H1 (cell line): Measurements from ENCODE around the gene DOK6. TPM values are rescaled to one million over a fixed set of nuclear protein-coding genes. Genes with fewer than 3 reads are reported as not detected.

Experiments used
- CTCF ChIA-PET: fragments of 300-600 bp; sonication (Branson Sonifier 250); formaldehyde crosslinking; loops from one replicate; lab custom pipeline; 2021; ENCODE audit not compliant: partially characterized antibody; lab: Charles Lee
- POLR2A ChIA-PET: fragments of 300-600 bp; sonication (Branson Sonifier 250); formaldehyde crosslinking; loops from one replicate; lab custom pipeline; 2021; ENCODE audit warnings: inconsistent platforms; ENCODE audit not compliant: partially characterized antibody; lab: Charles Lee
- DNase-seq, 2 experiments: peaks; one replicate each; pipeline versions ENCODE4 v3.0.0 to v3.0.0-alpha.2; 2010 to 2022; ENCODE audit warnings: low spot score in 2 of 2, low read depth in 1 of 2, mixed read lengths in 1 of 2
- FAIRE-seq: peaks from 2 replicates; lab custom pipeline; 2011; peaks lifted over from hg19 to GRCh38; lab: Jason Lieb, UNC
- H2AFZ ChIP-seq: 2 replicates; pipeline ENCODE4 v1.8.1; 2012; ENCODE audit warnings: low read length, inconsistent platforms
- H2AK5ac ChIP-seq: 2 replicates; pipeline ENCODE4 v1.6.1; 2013; ENCODE audit warnings: low read depth, low read length
- H2BK120ac ChIP-seq: replicated peaks from 2 replicates; pipeline ENCODE3; 2013; ENCODE audit warnings: low read depth, low read length, inconsistent platforms
- H2BK12ac ChIP-seq: 2 replicates; pipeline ENCODE4 v1.6.1; 2013; ENCODE audit warnings: low read depth, low read length
- H2BK15ac ChIP-seq: 2 replicates; pipeline ENCODE4 v1.6.1; 2013; ENCODE audit warnings: low read length
- H2BK20ac ChIP-seq: 2 replicates; pipeline ENCODE4 v1.6.1; 2013; ENCODE audit warnings: low read length
- H2BK5ac ChIP-seq: 2 replicates; pipeline ENCODE4 v1.6.1; 2013; ENCODE audit warnings: low read depth, low read length
- H3K14ac ChIP-seq: 2 replicates; pipeline ENCODE4 v1.6.1; 2013; ENCODE audit warnings: inconsistent platforms; ENCODE audit not compliant: insufficient read length
- H3K18ac ChIP-seq: 2 replicates; pipeline ENCODE4 v1.6.1; 2013; ENCODE audit warnings: low read length; ENCODE audit errors: extremely low read depth
- H3K23ac ChIP-seq: 2 replicates; pipeline ENCODE4 v1.6.1; 2013; ENCODE audit warnings: inconsistent platforms; ENCODE audit not compliant: insufficient read length
- H3K23me2 ChIP-seq: 2 replicates; pipeline ENCODE4 v1.6.1; 2013; ENCODE audit warnings: low read depth, low read length
- H3K27ac ChIP-seq: 2 replicates; pipeline ENCODE4 v1.6.1; 2011; ENCODE audit warnings: low read depth, low read length, inconsistent platforms
- H3K27me3 ChIP-seq, 4 experiments: replicated peaks in 1 of 4; 1 replicate in 1 of 4; 2 replicates in 3 of 4; pipeline versions ENCODE4 v1.6.1 to v1.8.1; 2011 to 2013; ENCODE audit warnings: low read length in 3 of 4, mild to moderate bottlenecking in 3 of 4, inconsistent platforms in 2 of 4, mixed read lengths in 2 of 4, moderate library complexity in 1 of 4; ENCODE audit not compliant: control insufficient read depth in 3 of 4, insufficient read depth in 3 of 4; ENCODE audit errors: extremely low read depth in 1 of 4
- H3K36me3 ChIP-seq, 4 experiments: 2 replicates each; pipeline versions ENCODE4 v1.6.1 to v1.8.1; 2011 to 2013; ENCODE audit warnings: mild to moderate bottlenecking in 4 of 4, low read length in 3 of 4, moderate library complexity in 2 of 4, control low read depth in 1 of 4, inconsistent platforms in 1 of 4; ENCODE audit not compliant: insufficient read depth in 4 of 4, control insufficient read depth in 2 of 4
- H3K4ac ChIP-seq: replicated peaks from 2 replicates; pipeline ENCODE3; 2013; ENCODE audit warnings: low read length, low read depth, mixed read lengths, inconsistent platforms; ENCODE audit not compliant: insufficient read length
- H3K4me1 ChIP-seq, 4 experiments: replicated peaks in 1 of 4; 1 replicate in 1 of 4; 2 replicates in 3 of 4; pipeline versions ENCODE4 v1.6.1 to v1.8.1; 2011 to 2013; ENCODE audit warnings: low read length in 3 of 4, inconsistent platforms in 2 of 4, mixed read lengths in 1 of 4; ENCODE audit not compliant: insufficient read depth in 4 of 4, control insufficient read depth in 3 of 4
- H3K4me2 ChIP-seq, 2 experiments: 2 replicates each; pipeline versions ENCODE4 v1.6.1 to v1.8.1; 2011 to 2013; ENCODE audit warnings: low read depth in 2 of 2, low read length in 2 of 2, control low read depth in 1 of 2, inconsistent platforms in 1 of 2, mild to moderate bottlenecking in 1 of 2; ENCODE audit not compliant: insufficient read depth in 1 of 2
- H3K4me3 ChIP-seq, 4 experiments: fragments of 200-600, 300-600 bp in 1 of 4; sonication (generic), shearing (Covaris generic), sonication (Bioruptor Twin) in 1 of 4; 2 replicates each; pipeline versions ENCODE4 v1.5.1 to v1.8.1; 2011 to 2016; ENCODE audit warnings: low read length in 4 of 4, low read depth in 3 of 4, control low read depth in 2 of 4, inconsistent platforms in 2 of 4, mild to moderate bottlenecking in 2 of 4, mixed read lengths in 1 of 4, moderate library complexity in 1 of 4; ENCODE audit not compliant: insufficient read depth in 2 of 4; ENCODE audit errors: extremely low read depth in 1 of 4
- H3K56ac ChIP-seq: replicated peaks from 2 replicates; pipeline ENCODE3; 2013; ENCODE audit warnings: low read depth, mild to moderate bottlenecking, mixed read lengths, low read length, inconsistent platforms; ENCODE audit not compliant: insufficient read length
- H3K79me1 ChIP-seq: 2 replicates; pipeline ENCODE4 v1.6.1; 2013; ENCODE audit warnings: low read depth, low read length, control low read depth
- H3K79me2 ChIP-seq, 2 experiments: 2 replicates each; pipeline versions ENCODE4 v1.6.1 to v1.8.1; 2012 to 2013; ENCODE audit warnings: low read length in 2 of 2, mild to moderate bottlenecking in 2 of 2, inconsistent platforms in 1 of 2; ENCODE audit not compliant: insufficient read depth in 2 of 2, control insufficient read depth in 1 of 2
- H3K9ac ChIP-seq, 4 experiments: replicated peaks in 1 of 4; 1 replicate in 1 of 4; 2 replicates in 3 of 4; pipeline versions ENCODE4 v1.6.1 to v1.8.1; 2011 to 2013; ENCODE audit warnings: low read depth in 3 of 4, low read length in 3 of 4, control low read depth in 2 of 4, mild to moderate bottlenecking in 2 of 4, moderate library complexity in 2 of 4, inconsistent platforms in 1 of 4; ENCODE audit errors: extremely low read depth in 1 of 4
- H3K9me3 ChIP-seq, 2 experiments: 2 replicates each; pipeline versions ENCODE4 v1.6.1 to v1.8.1; 2012 to 2013; ENCODE audit warnings: mild to moderate bottlenecking in 2 of 2, moderate library complexity in 2 of 2, control low read depth in 1 of 2, inconsistent platforms in 1 of 2, low read depth in 1 of 2, low read length in 1 of 2, mixed read lengths in 1 of 2; ENCODE audit not compliant: insufficient read depth in 2 of 2
- H4K20me1 ChIP-seq, 2 experiments: replicated peaks in 1 of 2; 2 replicates each; pipeline versions ENCODE3 to v1.8.1; 2011 to 2013; ENCODE audit warnings: inconsistent platforms in 2 of 2, low read length in 2 of 2, mild to moderate bottlenecking in 1 of 2; ENCODE audit not compliant: insufficient read depth in 2 of 2, control insufficient read depth in 1 of 2
- H4K5ac ChIP-seq: 2 replicates; pipeline ENCODE4 v1.6.1; 2013; ENCODE audit warnings: low read length, low read depth, mixed read lengths, inconsistent platforms; ENCODE audit not compliant: insufficient read length
- H4K8ac ChIP-seq: 2 replicates; pipeline ENCODE4 v1.8.0; 2013; ENCODE audit warnings: mild to moderate bottlenecking, moderate library complexity, low read length, inconsistent platforms; ENCODE audit not compliant: insufficient read depth; ENCODE audit errors: extremely low read depth
- H4K91ac ChIP-seq: replicated peaks from 2 replicates; pipeline ENCODE3; 2013; ENCODE audit warnings: low read length, mixed read lengths, inconsistent platforms; ENCODE audit not compliant: insufficient read length
- BRCA1 ChIP-seq: IDR thresholded peaks from 2 replicates; pipeline ENCODE4 v1.6.1; 2012; ENCODE audit warnings: low read depth, low read length, improper control_type of control experiment
- CTBP2 ChIP-seq: IDR thresholded peaks from 2 replicates; pipeline ENCODE4 v1.7.0; 2011; ENCODE audit warnings: borderline replicate concordance, mild to moderate bottlenecking, moderate library complexity, mixed read lengths, low read length; ENCODE audit not compliant: insufficient read depth, insufficient read length
- E2F6 ChIP-seq: IDR thresholded peaks from 2 replicates; pipeline ENCODE4 v1.6.1; 2012; ENCODE audit warnings: inconsistent platforms
- EP300 ChIP-seq, 2 experiments: IDR thresholded peaks; 1 replicate in 1 of 2; 2 replicates in 1 of 2; pipeline ENCODE4 v1.6.1; 2011 to 2012; ENCODE audit warnings: low read depth in 2 of 2, low read length in 2 of 2, mild to moderate bottlenecking in 2 of 2, borderline replicate concordance in 1 of 2, inconsistent platforms in 1 of 2, moderate library complexity in 1 of 2
- HDAC6 ChIP-seq: IDR thresholded peaks from one replicate; pipeline ENCODE4 v1.7.1; 2012; ENCODE audit warnings: low read depth, mild to moderate bottlenecking, inconsistent platforms, low read length, moderate library complexity
- KDM4A ChIP-seq: IDR thresholded peaks from one replicate; pipeline ENCODE4 v1.7.1; 2012; ENCODE audit warnings: low read depth, mild to moderate bottlenecking, moderate library complexity, low read length, inconsistent platforms; ENCODE audit not compliant: severe bottlenecking
- MAFK ChIP-seq: IDR thresholded peaks from 2 replicates; pipeline ENCODE4 v1.6.1; 2012; ENCODE audit warnings: low read depth, mild to moderate bottlenecking, improper control_type of control experiment, low read length
- SIX5 ChIP-seq: IDR thresholded peaks from 2 replicates; pipeline ENCODE4 v1.6.1; 2011; ENCODE audit warnings: mild to moderate bottlenecking, low read depth, low read length
- SP1 ChIP-seq: IDR thresholded peaks from 2 replicates; pipeline ENCODE4 v1.6.1; 2011; ENCODE audit warnings: low read depth, low read length
- SP4 ChIP-seq: IDR thresholded peaks from 2 replicates; pipeline ENCODE4 v1.6.1; 2012; ENCODE audit warnings: low read length, inconsistent platforms
- TAF1 ChIP-seq: IDR thresholded peaks from 2 replicates; pipeline ENCODE4 v1.6.1; 2011; ENCODE audit warnings: mild to moderate bottlenecking, low read depth, low read length
- TEAD4 ChIP-seq: IDR thresholded peaks from 2 replicates; pipeline ENCODE4 v1.6.1; 2012; ENCODE audit warnings: low read depth, low read length, inconsistent platforms, mixed read lengths
- WGBS, 2 experiments: shearing (Covaris generic) in 1 of 2; methylation state at CpG; one replicate each; pipeline versions ENCODE4 v1.1.6 to v1.1.7; 2013 to 2015; ENCODE audit warnings: low lambda C conversion rate in 2 of 2, mixed read lengths in 2 of 2, inconsistent platforms in 1 of 2, low coverage in 1 of 2, missing lambda C conversion rate in 1 of 2; ENCODE audit not compliant: insufficient replicate concordance in 2 of 2, insufficient coverage in 1 of 2, insufficient read length in 1 of 2; ENCODE audit errors: extremely low coverage in 1 of 2, missing lambda C conversion rate in 1 of 2; 5-methylcytosine and 5-hydroxymethylcytosine counted together
- polyA plus RNA-seq, 7 experiments: library from polyadenylated mRNA; depleted of rRNA in 3 of 7; stranded (reverse) in 5 of 7; unstranded in 2 of 7; fragments of >200 nt in 5 of 7; fragments of 200-250 nt in 2 of 7; gene quantifications; 1 replicate in 5 of 7; 2 replicates in 1 of 7; 4 replicates in 1 of 7; pipeline versions ENCODE4 v1.2.1 to v1.2.3, GENCODE V29; 2011 to 2013; ENCODE audit warnings: missing spikeins in 2 of 7, mixed read lengths in 2 of 7
- total RNA-seq: library from RNA; stranded (reverse); fragmentation: NEBNext Ultra II Directional; extraction: Animal tissue kit (Norgen Biotek cat#: 25700); gene quantifications from 2 replicates; pipeline ENCODE4 v1.2.1, GENCODE V29; 2021
- TF ChIP-seq, protein P1 (sequence below): IDR thresholded peaks from 2 replicates; pipeline ENCODE4 v1.6.1; 2012; ENCODE audit warnings: low read length, inconsistent platforms

The DOK6 gene
- total and polyA plus RNA-seq, 2 of the 8 experiments (the other 6 are each of a cell fraction or from before 2014, with no cell fraction given): 0.33 to 0.50 TPM

- Histone ChIP-seq H2BK20ac (no peak overlapping the region), H4K8ac (no peak overlapping the region), H2BK120ac (no peak overlapping the region), H3K56ac (no peak overlapping the region), H3K4me3 (no peak overlapping the region), H3K4me1 (no peaks in the 10 kb centered on the region), H2AFZ (no peak overlapping the region), H4K91ac (no peak overlapping the region), H4K20me1 (no peaks in the 10 kb centered on the region), H2BK15ac (no peak overlapping the region), H2AK5ac (no peak overlapping the region), H3K79me2 (no peaks in the 10 kb centered on the region), H3K9ac (no peak overlapping the region), H3K36me3 (no peaks in the 10 kb centered on the region), H3K27me3 (no peaks in the 10 kb centered on the region), H3K4ac (no peak overlapping the region), H3K9me3 (no peaks in the 10 kb centered on the region), H3K27ac (no peak overlapping the region), H3K18ac (no peak overlapping the region), H3K14ac (no peak overlapping the region), H2BK5ac (no peak overlapping the region), H2BK12ac (no peak overlapping the region), H3K79me1 (no peaks in the 10 kb centered on the region), H3K4me2 (no peak overlapping the region), H3K23me2 (no peaks in the 10 kb centered on the region; the same call in 1 of the 2 replicates), H4K5ac (no peak overlapping the region), H3K23ac (no peak overlapping the region)
- no peak for FAIRE-seq
- ChIA-PET POLR2A (no interaction called here), CTCF (no interaction called here)
- no peak for DNase-seq
- 98% methylated on average over 6 of the region's 6 CpGs; no CpG with 5 or more reads in 1 of the 2 experiments for WGBS, 2 experiments
- TF ChIP-seq HDAC6 (no peak), SP4 (no peak), EP300 (IDR thresholded peaks at IDR 0.05; ENCODE audit: borderline replicate concordance in 1 of 2, low read depth in 2 of 2, low read length in 2 of 2) (no peak), MAFK (no peak), E2F6 (no peak), SP1 (no peak), SIX5 (no peak), BRCA1 (no peak), CTBP2 (no peak), TAF1 (no peak), KDM4A (no peak), TEAD4 (no peak)
- TF ChIP-seq, protein P1, sequence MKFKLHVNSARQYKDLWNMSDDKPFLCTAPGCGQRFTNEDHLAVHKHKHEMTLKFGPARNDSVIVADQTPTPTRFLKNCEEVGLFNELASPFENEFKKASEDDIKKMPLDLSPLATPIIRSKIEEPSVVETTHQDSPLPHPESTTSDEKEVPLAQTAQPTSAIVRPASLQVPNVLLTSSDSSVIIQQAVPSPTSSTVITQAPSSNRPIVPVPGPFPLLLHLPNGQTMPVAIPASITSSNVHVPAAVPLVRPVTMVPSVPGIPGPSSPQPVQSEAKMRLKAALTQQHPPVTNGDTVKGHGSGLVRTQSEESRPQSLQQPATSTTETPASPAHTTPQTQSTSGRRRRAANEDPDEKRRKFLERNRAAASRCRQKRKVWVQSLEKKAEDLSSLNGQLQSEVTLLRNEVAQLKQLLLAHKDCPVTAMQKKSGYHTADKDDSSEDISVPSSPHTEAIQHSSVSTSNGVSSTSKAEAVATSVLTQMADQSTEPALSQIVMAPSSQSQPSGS: no peak
Observed at GRCh38 chr18:69584429-69584828, 183.7 kb downstream of the DOK6 start.
